ENCODE data around the gene OR2S2. TPM values are rescaled to one million over a fixed set of nuclear protein-coding genes. Genes with fewer than 3 reads are reported as not detected.
"Not testable (repeated sequence)": the region's sequence is repeated elsewhere in the genome, so short reads cannot be mapped to it uniquely, and the experiment has no call there.

OR2S2 gene
- total and polyA plus RNA-seq, 2 donors (not counting 1 experiment from before 2014, with no cell fraction given), result not detected

DNA sequence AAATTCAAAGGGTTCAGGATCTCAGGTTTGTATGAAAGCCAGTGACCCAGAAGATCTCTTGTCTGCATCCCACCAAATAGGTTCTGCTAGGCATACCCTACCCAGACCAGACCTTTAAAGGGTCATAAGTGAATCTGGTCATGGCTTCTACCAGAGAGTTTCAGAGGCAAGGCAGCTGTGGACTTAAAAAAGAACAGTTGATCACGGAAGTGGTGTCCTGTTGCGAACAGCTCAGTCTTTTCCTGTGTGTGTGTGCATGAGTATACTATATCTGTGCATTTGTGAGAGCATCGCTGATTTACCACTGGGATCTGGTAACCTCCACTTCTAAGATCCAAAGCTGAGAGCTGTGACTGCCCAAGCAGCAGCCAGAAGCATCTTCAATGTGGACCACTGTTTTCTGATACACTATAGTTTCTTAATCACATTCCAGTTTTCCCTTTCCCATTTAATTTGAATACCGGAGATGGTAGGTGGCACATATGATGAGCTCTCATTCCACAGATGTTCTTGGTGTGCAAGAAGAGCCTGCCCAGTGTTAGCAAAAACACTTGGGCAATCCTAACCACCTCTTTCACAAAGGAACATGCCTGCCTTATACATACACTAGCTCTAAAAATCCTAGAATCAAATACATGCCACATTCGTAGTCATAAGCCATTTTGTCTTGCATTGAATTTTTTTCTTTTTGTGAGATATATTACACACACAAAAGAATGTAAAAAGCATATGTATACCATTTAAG lies 36.2 kb upstream of the OR2S2 start:
- Histone ChIP-seq H4K20me1 (ENCODE audit: control insufficient read depth, insufficient read depth, low read length, poor library complexity, severe bottlenecking) (no peaks in the 10 kb centered on the region), H3K9ac (ENCODE audit: low read length) (no peak overlapping the region), H3K4me3 (ENCODE audit: control extremely low read depth in 1 of 5, extremely low read depth in 1 of 5, insufficient read depth in 1 of 5, low read depth in 2 of 5, low read length in 4 of 5) (no peak overlapping the region), H3K9me3 (ENCODE audit: control extremely low read depth in 1 of 3, control insufficient read depth in 2 of 3, insufficient read depth in 1 of 3, low read length in 2 of 3) (peaks cover 3 to 9% (median 3%) of the 10 kb centered on the region in 3 donors), H3K79me2 (ENCODE audit: control insufficient read depth, insufficient read depth, low read length) (no peaks in the 10 kb centered on the region), H3K4me1 (ENCODE audit: control insufficient read depth in 2 of 2, insufficient read depth in 2 of 2, low read length in 2 of 2) (no peaks in the 10 kb centered on the region), H3K27ac (ENCODE audit: low read length in 2 of 2) (no peak overlapping the region), H3K4me2 (replicated peaks; ENCODE audit: low read depth, low read length, poor library complexity, severe bottlenecking) (no peak overlapping the region), H2AFZ (ENCODE audit: insufficient read depth, low read depth, low read length, poor library complexity, severe bottlenecking) (no peak overlapping the region), H3K36me3 (replicated peaks in 1 of 2; ENCODE audit: control extremely low read depth in 1 of 2, control insufficient read depth in 1 of 2, extremely low read depth in 1 of 2, insufficient read depth in 2 of 2, low read length in 1 of 2) (no peaks in the 10 kb centered on the region), H3K27me3 (replicated peaks in 1 of 4; ENCODE audit: control extremely low read depth in 1 of 4, control insufficient read depth in 3 of 4, insufficient read depth in 4 of 4, low read length in 3 of 4) (peaks cover 0 to 11% (median 3%) of the 10 kb centered on the region in 4 experiments)
- H3K27me3 Mint-ChIP-seq, result peaks cover 51% of the 10 kb centered on the region
- 33% methylated on average over 1 of the region's 5 CpGs for WGBS (ENCODE audit: insufficient coverage)
- DNase-seq (no peak), ATAC-seq (ENCODE audit: low read depth) (no peak)
- intact Hi-C loops (cut with micrococcal nuclease), result no loop called here
- no peak for TF ChIP-seq EZH2 (IDR thresholded peaks at IDR 0.05; ENCODE audit: borderline replicate concordance, insufficient read depth, low read depth, low read length, poor library complexity, severe bottlenecking)
- no peak for TF ChIP-seq CTCF (IDR thresholded peaks at IDR 0.05)
- no peaks in the 10 kb centered on the region for H3K4me1 Mint-ChIP-seq
- no peak overlapping the region for H3K4me3 Mint-ChIP-seq
- ChIA-PET CTCF (no interaction called here), POLR2A (no interaction called here)
- H3K27ac Mint-ChIP-seq, result no peak overlapping the region
- peaks cover 2% of the 10 kb centered on the region for H3K9me3 Mint-ChIP-seq (ENCODE audit: insufficient read depth)

- H3K79me2 ChIP-seq (ENCODE audit: control insufficient read depth, insufficient read depth, low read length); DNase-seq; H4K20me1 ChIP-seq (ENCODE audit: control insufficient read depth, insufficient read depth, low read length, poor library complexity, severe bottlenecking); H3K9me3 Mint-ChIP-seq (ENCODE audit: insufficient read depth); H2AFZ ChIP-seq (ENCODE audit: insufficient read depth, low read depth, low read length, poor library complexity, severe bottlenecking); H3K9me3 ChIP-seq (ENCODE audit: control extremely low read depth in 1 of 3, control insufficient read depth in 2 of 3, insufficient read depth in 1 of 3, low read length in 2 of 3); H3K9ac ChIP-seq (ENCODE audit: low read length); H3K4me2 ChIP-seq (replicated peaks; ENCODE audit: low read depth, low read length, poor library complexity, severe bottlenecking); H3K27ac ChIP-seq (ENCODE audit: low read length in 2 of 2); H3K4me1 Mint-ChIP-seq; H3K27me3 ChIP-seq (replicated peaks in 1 of 4; ENCODE audit: control extremely low read depth in 1 of 4, control insufficient read depth in 3 of 4, insufficient read depth in 4 of 4, low read length in 3 of 4); CTCF ChIA-PET; H3K27ac Mint-ChIP-seq; ATAC-seq (ENCODE audit: low read depth); H3K4me3 ChIP-seq (ENCODE audit: control extremely low read depth in 1 of 5, extremely low read depth in 1 of 5, insufficient read depth in 1 of 5, low read depth in 2 of 5, low read length in 4 of 5); H3K4me1 ChIP-seq (ENCODE audit: control insufficient read depth in 2 of 2, insufficient read depth in 2 of 2, low read length in 2 of 2); POLR2A ChIA-PET; intact Hi-C loops (cut with micrococcal nuclease); H3K36me3 ChIP-seq (replicated peaks in 1 of 2; ENCODE audit: control extremely low read depth in 1 of 2, control insufficient read depth in 1 of 2, extremely low read depth in 1 of 2, insufficient read depth in 2 of 2, low read length in 1 of 2); H3K4me3 Mint-ChIP-seq: not testable (repeated sequence)
- H3K27me3 Mint-ChIP-seq, result peaks cover 58% of the 10 kb centered on the region
- no CpG with 5 or more reads among the region's 3 CpGs for WGBS (ENCODE audit: insufficient coverage)
These were observed 35.2 kb upstream of the OR2S2 start for GRCh38 chr9:35993136-35993535.
